Measurements from ENCODE around the gene TMEM161A.
A peak's percentile ranks its signal among the peaks of the same experiment; 100 is the strongest.
"Not testable (repeated sequence)": the region's sequence is repeated elsewhere in the genome, so short reads cannot be mapped to it uniquely, and the experiment has no call there.

Gene TMEM161A

GRCh38 chr19:19154768-19155494 is 16.7 kb upstream of the TMEM161A start:
- DNase-seq: no peak

- no peak for DNase-seq
Measured at GRCh38 chr19:19152668-19153384, 14.5 kb upstream of the TMEM161A start.

- DNase-seq: no peak
Measured at GRCh38 chr19:19151418-19151817, 13.1 kb upstream of the TMEM161A start.

- no peak for DNase-seq
Measured at GRCh38 chr19:19149435-19149834, 11.2 kb upstream of the TMEM161A start.

GRCh38 chr19:19148504-19148903 is 10.2 kb upstream of the TMEM161A start:
- DNase-seq: not testable (repeated sequence)

GRCh38 chr19:19147344-19147743 is 9.1 kb upstream of the TMEM161A start:
- no peak for DNase-seq

- no peak for DNase-seq
Measured at GRCh38 chr19:19146865-19147264, 8.6 kb upstream of the TMEM161A start.

GRCh38 chr19:19145684-19146608 is 7.7 kb upstream of the TMEM161A start:
- peak; percentile 87 for DNase-seq

- DNase-seq: no peak
Measured at GRCh38 chr19:19145281-19145680, 7.0 kb upstream of the TMEM161A start.

- no peak for DNase-seq
Measured at GRCh38 chr19:19142347-19142746, 4.1 kb upstream of the TMEM161A start.

- no peak for DNase-seq
Measured at GRCh38 chr19:19140476-19140875, 2.2 kb upstream of the TMEM161A start.

- DNase-seq: no peak
Measured at GRCh38 chr19:19139876-19140229, 1.6 kb upstream of the TMEM161A start.

- no peak for DNase-seq
Measured at GRCh38 chr19:19137556-19138108, 646 bp downstream of the TMEM161A start.

GRCh38 chr19:19135713-19136112 is 2.6 kb downstream of the TMEM161A start:
- not testable (repeated sequence) for DNase-seq

- DNase-seq: no peak
Measured at GRCh38 chr19:19134687-19135158, 3.6 kb downstream of the TMEM161A start.

GRCh38 chr19:19133985-19134384 is 4.3 kb downstream of the TMEM161A start:
- no peak for DNase-seq

GRCh38 chr19:19132912-19133311 is 5.4 kb downstream of the TMEM161A start:
- DNase-seq: no peak

- DNase-seq: no peak
Measured at GRCh38 chr19:19131989-19132388, 6.3 kb downstream of the TMEM161A start.

GRCh38 chr19:19126102-19126501 is 12.2 kb downstream of the TMEM161A start:
- no peak for DNase-seq

GRCh38 chr19:19123386-19123785 is 14.9 kb downstream of the TMEM161A start:
- no peak for DNase-seq

- DNase-seq: no peak
Measured at GRCh38 chr19:19122902-19123301, 15.4 kb downstream of the TMEM161A start.

GRCh38 chr19:19121371-19121770 is 16.9 kb downstream of the TMEM161A start:
- no peak for DNase-seq
